Breast epithelium (tissue), 4 donors: ENCODE results near the gene SPINT2. TPM values are rescaled to one million over a fixed set of nuclear protein-coding genes. Genes with fewer than 3 reads are reported as not detected.
A peak's percentile ranks its signal among the peaks of the same experiment; 100 is the strongest.
"Not testable (repeated sequence)": the region's sequence is repeated elsewhere in the genome, so short reads cannot be mapped to it uniquely, and the experiment has no call there.

Source experiments
- DNase-seq, 2 donors: peaks; one replicate each; pipeline ENCODE4 v3.0.0-alpha.2; 2019; ENCODE audit warnings: low spot score in 2 of 2
- H3K27ac ChIP-seq, 2 donors: fragments of 200-600 bp; sonication (generic) in 1 of 2; one replicate each; pipeline ENCODE4 v1.5.1; 2016 to 2019; ENCODE audit warnings: mild to moderate bottlenecking in 1 of 2
- H3K27me3 ChIP-seq, 2 donors: fragments of 200-600 bp; sonication (generic) in 1 of 2; one replicate each; pipeline versions ENCODE4 v1.5.1 to v1.6.0; 2017 to 2019; ENCODE audit warnings: control low read depth in 1 of 2, mild to moderate bottlenecking in 1 of 2
- H3K36me3 ChIP-seq: fragments of 200-600 bp; one replicate; pipeline ENCODE4 v1.5.1; 2019
- H3K4me1 ChIP-seq, 2 donors: fragments of 200-600 bp; sonication (generic); one replicate each; pipeline ENCODE4 v1.5.1; 2016 to 2019; ENCODE audit warnings: control low read depth in 1 of 2
- H3K4me3 ChIP-seq, 3 donors: fragments of 200-600 bp; sonication (generic); 1 replicate in 2 of 3; 2 replicates in 1 of 3; pipeline ENCODE4 v1.5.1; 2016 to 2019; ENCODE audit warnings: mild to moderate bottlenecking in 3 of 3, moderate library complexity in 2 of 3
- H3K9me3 ChIP-seq, 2 donors: fragments of 200-600 bp; sonication (generic) in 1 of 2; one replicate each; pipeline ENCODE4 v1.5.1; 2016 to 2019; ENCODE audit warnings: control low read depth in 1 of 2
- CTCF ChIP-seq, 3 donors: fragments of 450-650 bp; IDR thresholded peaks; one replicate each; pipeline ENCODE4 v1.5.1; 2016 to 2017; ENCODE audit warnings: antibody characterized with exemption in 3 of 3, mild to moderate bottlenecking in 3 of 3, moderate library complexity in 3 of 3
- POLR2A ChIP-seq: fragments of 450-650 bp; IDR thresholded peaks from one replicate; pipeline ENCODE4 v1.6.1; 2016; ENCODE audit warnings: antibody characterized with exemption, mild to moderate bottlenecking, moderate library complexity
- POLR2AphosphoS5 ChIP-seq, 3 donors: sonication (generic); formaldehyde crosslinking; IDR thresholded peaks; one replicate each; pipeline ENCODE4 v1.6.1; 2017; ENCODE audit warnings: antibody characterized with exemption in 3 of 3
- intact Hi-C: fragments of 100-400 bp; cut with DNase I; formaldehyde crosslinking; loops from one replicate; pipeline ENCODE4 v1.15.1; 2023; ENCODE audit warnings: low total_unique reads
- total RNA-seq, 3 donors: library from RNA; depleted of rRNA; stranded (reverse); fragments of >200 nt; gene quantifications; one replicate each; pipeline ENCODE4 v1.1.0, GENCODE V29; 2016

The SPINT2 gene
- total RNA-seq, 3 donors from 2014 or later = 17.1 to 639 (median 492) TPM

- DNase-seq = peak in 1 of 2 donors; percentile 85
- H3K27me3 ChIP-seq = no peaks in the 10 kb centered on the region
- peak overlapping the region; percentile 91 to 97 for H3K27ac ChIP-seq
- no peaks in the 10 kb centered on the region for H3K4me1 ChIP-seq
- peak overlapping the region; percentile 12 to 62 (median 44) for H3K4me3 ChIP-seq
- no peaks in the 10 kb centered on the region for H3K9me3 ChIP-seq
- intact Hi-C loops = no loop called here
- TF ChIP-seq CTCF (IDR thresholded peaks at IDR 0.05) (no peak), POLR2AphosphoS5 (IDR thresholded peaks at IDR 0.05) (peak in 2 of 3 donors; percentile 45 to 76), POLR2A (peak; percentile 27)
- H3K36me3 ChIP-seq = no peaks in the 10 kb centered on the region
Measured at GRCh38 chr19:38251564-38252051, 12.8 kb upstream of the SPINT2 start.

- no peak for DNase-seq
- peak overlapping the region; percentile 13 to 62 (median 44) for H3K4me3 ChIP-seq
- intact Hi-C loops = no loop called here
- TF ChIP-seq POLR2A = no peak
- TF ChIP-seq POLR2AphosphoS5 (IDR thresholded peaks at IDR 0.05) = no peak
- TF ChIP-seq CTCF (IDR thresholded peaks at IDR 0.05) = no peak
- no peaks in the 10 kb centered on the region for H3K27me3 ChIP-seq
- H3K36me3 ChIP-seq = no peaks in the 10 kb centered on the region
- no peaks in the 10 kb centered on the region for H3K9me3 ChIP-seq
- no peaks in the 10 kb centered on the region for H3K4me1 ChIP-seq
- peak overlapping the region; percentile 91 to 97 for H3K27ac ChIP-seq
Measured at GRCh38 chr19:38252385-38252784, 12.0 kb upstream of the SPINT2 start.

- DNase-seq = peak in 1 of 2 donors; percentile 75
- no peaks in the 10 kb centered on the region for H3K4me1 ChIP-seq
- peak overlapping the region; percentile 13 to 62 (median 44) for H3K4me3 ChIP-seq
- intact Hi-C loops = no loop called here
- H3K9me3 ChIP-seq = no peaks in the 10 kb centered on the region
- TF ChIP-seq POLR2A (peak; percentile 11), POLR2AphosphoS5 (IDR thresholded peaks at IDR 0.05) (peak in 2 of 3 donors; percentile 21 to 44), CTCF (IDR thresholded peaks at IDR 0.05) (no peak)
- H3K27me3 ChIP-seq = no peaks in the 10 kb centered on the region
- H3K27ac ChIP-seq = peak overlapping the region; percentile 91 to 97
- H3K36me3 ChIP-seq = no peaks in the 10 kb centered on the region
Measured at GRCh38 chr19:38252941-38253691, 11.3 kb upstream of the SPINT2 start.

- H3K36me3 ChIP-seq = no peaks in the 10 kb centered on the region
- TF ChIP-seq POLR2AphosphoS5 (IDR thresholded peaks at IDR 0.05) = no peak
- no peak for TF ChIP-seq CTCF (IDR thresholded peaks at IDR 0.05)
- no peak for TF ChIP-seq POLR2A
- peak overlapping the region; percentile 13 to 62 (median 44) for H3K4me3 ChIP-seq
- H3K27me3 ChIP-seq = no peaks in the 10 kb centered on the region
- no peaks in the 10 kb centered on the region for H3K9me3 ChIP-seq
- DNase-seq = no peak
- H3K4me1 ChIP-seq = no peaks in the 10 kb centered on the region
- intact Hi-C loops = no loop called here
- peak overlapping the region; percentile 91 to 97 for H3K27ac ChIP-seq
Measured at GRCh38 chr19:38253788-38254187, 10.6 kb upstream of the SPINT2 start.

- no peak for DNase-seq
- intact Hi-C loops = no loop called here
- TF ChIP-seq POLR2AphosphoS5 (IDR thresholded peaks at IDR 0.05) = no peak
- no peak for TF ChIP-seq POLR2A
- no peak for TF ChIP-seq CTCF (IDR thresholded peaks at IDR 0.05)
- Histone ChIP-seq H3K36me3 (no peaks in the 10 kb centered on the region), H3K9me3 (no peaks in the 10 kb centered on the region), H3K27ac (peak overlapping the region; percentile 60 to 82), H3K4me1 (no peaks in the 10 kb centered on the region), H3K27me3 (no peaks in the 10 kb centered on the region), H3K4me3 (peak overlapping the region; percentile 42 to 71 (median 56))
Measured at GRCh38 chr19:38255383-38256014, 8.9 kb upstream of the SPINT2 start.

- H3K4me3 ChIP-seq, H3K4me1 ChIP-seq, H3K36me3 ChIP-seq, DNase-seq, H3K9me3 ChIP-seq, intact Hi-C loops, H3K27me3 ChIP-seq, H3K27ac ChIP-seq: not testable (repeated sequence)
Measured at GRCh38 chr19:38261942-38262341, 2.4 kb upstream of the SPINT2 start.
